Sigmoid colon (tissue), 7 donors: ENCODE results near the gene TOLLIP. TPM values are rescaled to one million over a fixed set of nuclear protein-coding genes. Genes with fewer than 3 reads are reported as not detected.
A peak's percentile ranks its signal among the peaks of the same experiment; 100 is the strongest.

ENCODE experiments used
- DNase-seq: peaks from one replicate; pipeline ENCODE4 v3.0.0-alpha.2; 2019
- H3K27ac ChIP-seq, 4 donors: fragments of 200-600 bp; sonication (generic); one replicate each; pipeline ENCODE4 v1.5.1; 2016 to 2019; ENCODE audit warnings: mild to moderate bottlenecking in 1 of 4
- H3K27me3 ChIP-seq, 3 donors: fragments of 200-600 bp; sonication (generic); one replicate each; pipeline ENCODE4 v1.5.1; 2019; ENCODE audit warnings: mild to moderate bottlenecking in 1 of 3
- H3K36me3 ChIP-seq, 4 donors: fragments of 200-600 bp; sonication (generic); one replicate each; pipeline ENCODE4 v1.5.1; 2016 to 2019
- H3K4me1 ChIP-seq, 4 donors: fragments of 200-600 bp; sonication (generic); one replicate each; pipeline ENCODE4 v1.5.1; 2017 to 2019
- H3K4me3 ChIP-seq, 4 donors: fragments of 200-600 bp; sonication (generic); one replicate each; pipeline ENCODE4 v1.5.1; 2017 to 2019; ENCODE audit warnings: mild to moderate bottlenecking in 2 of 4, moderate library complexity in 1 of 4
- H3K9me3 ChIP-seq, 4 donors: fragments of 200-600 bp in 3 of 4; sonication (generic) in 3 of 4; one replicate each; pipeline versions ENCODE4 v1.5.1 to v1.6.1; 2013 to 2019
- CTCF ChIP-seq, 4 experiments: fragments of 450-650 bp in 3 of 4; fragments of 200-600 bp in 1 of 4; IDR thresholded peaks; one replicate each; pipeline ENCODE4 v1.5.1; 2016 to 2019; ENCODE audit warnings: antibody characterized with exemption in 4 of 4, mild to moderate bottlenecking in 3 of 4, moderate library complexity in 2 of 4
- EP300 ChIP-seq, 4 donors: sonication (generic); formaldehyde crosslinking; IDR thresholded peaks; one replicate each; pipeline ENCODE4 v1.6.1; 2017; ENCODE audit warnings: antibody characterized with exemption in 4 of 4
- POLR2A ChIP-seq, 2 donors: fragments of 450-650 bp; IDR thresholded peaks; one replicate each; pipeline ENCODE4 v1.6.1; 2016; ENCODE audit warnings: antibody characterized with exemption in 2 of 2, mild to moderate bottlenecking in 2 of 2, moderate library complexity in 2 of 2
- POLR2AphosphoS5 ChIP-seq, 4 donors: sonication (generic); formaldehyde crosslinking; IDR thresholded peaks; one replicate each; pipeline ENCODE4 v1.6.1; 2017; ENCODE audit warnings: antibody characterized with exemption in 4 of 4
- WGBS, 2 donors: extraction: QIAGEN DNeasy Blood & Tissue Kit; methylation state at CpG; one replicate each; pipeline ENCODE4 v1.1.7; 2013; 5-methylcytosine and 5-hydroxymethylcytosine counted together
- intact Hi-C: fragments of 100-400 bp; cut with DNase I; formaldehyde crosslinking; loops from one replicate; pipeline ENCODE4 v1.15.1; 2023
- polyA plus RNA-seq, 3 donors: library from polyadenylated mRNA; stranded (reverse); fragments of 200-250 nt; gene quantifications; one replicate each; pipeline ENCODE4 v1.2.3, GENCODE V29; 2013
- total RNA-seq, 4 donors: library from RNA; depleted of rRNA; stranded (reverse); fragments of >200 nt; gene quantifications; one replicate each; pipeline ENCODE4 v1.1.0, GENCODE V29; 2016
- donor health status: healthy with polysubstance abuse.
- donor health status: Bipolar disorder and iron deficiency.
- donor health status: healthy.

Gene TOLLIP
- total and polyA plus RNA-seq, 7 donors: 25.0 to 41.2 (median 36.9) TPM

GRCh38 chr11:1278766-1279673 lies 30.4 kb downstream of the TOLLIP start:
- no peaks in the 10 kb centered on the region for H3K4me1 ChIP-seq
- no peaks in the 10 kb centered on the region for H3K9me3 ChIP-seq
- DNase-seq: no peak
- no peak overlapping the region for H3K27ac ChIP-seq
- intact Hi-C loops: no loop called here
- TF ChIP-seq POLR2AphosphoS5 (IDR thresholded peaks at IDR 0.05) (no peak), EP300 (IDR thresholded peaks at IDR 0.05) (no peak), CTCF (IDR thresholded peaks at IDR 0.05) (no peak), POLR2A (IDR thresholded peaks at IDR 0.05) (no peak)
- H3K27me3 ChIP-seq: no peaks in the 10 kb centered on the region
- no peak overlapping the region for H3K4me3 ChIP-seq
- 96 to 97% methylated on average over 40 of the region's 40 CpGs for WGBS, 2 donors
- peaks cover 12 to 80% (median 47%) of the 10 kb centered on the region in 4 donors for H3K36me3 ChIP-seq

GRCh38 chr11:1277936-1278512 lies 31.4 kb downstream of the TOLLIP start:
- DNase-seq: no peak
- Histone ChIP-seq H3K27ac (no peak overlapping the region), H3K36me3 (peaks cover 12 to 79% (median 42%) of the 10 kb centered on the region in 4 donors), H3K27me3 (no peaks in the 10 kb centered on the region), H3K9me3 (no peaks in the 10 kb centered on the region), H3K4me3 (no peak overlapping the region), H3K4me1 (no peaks in the 10 kb centered on the region)
- intact Hi-C loops: no loop called here
- WGBS, 2 donors: 93% methylated on average over 27 of the region's 27 CpGs
- TF ChIP-seq POLR2A (IDR thresholded peaks at IDR 0.05) (no peak), EP300 (IDR thresholded peaks at IDR 0.05) (no peak), CTCF (IDR thresholded peaks at IDR 0.05) (no peak), POLR2AphosphoS5 (IDR thresholded peaks at IDR 0.05) (no peak)

GRCh38 chr11:1276866-1277615 lies 32.4 kb downstream of the TOLLIP start:
- no peak for DNase-seq
- no peaks in the 10 kb centered on the region for H3K27me3 ChIP-seq
- peak overlapping the region in 2 of 4 donors; percentile 18 to 63 for H3K27ac ChIP-seq
- TF ChIP-seq POLR2A (IDR thresholded peaks at IDR 0.05): no peak
- intact Hi-C loops: no loop called here
- no peak overlapping the region for H3K4me3 ChIP-seq
- 92 to 93% methylated on average over 37 of the region's 37 CpGs for WGBS, 2 donors
- H3K9me3 ChIP-seq: no peaks in the 10 kb centered on the region
- no peaks in the 10 kb centered on the region for H3K4me1 ChIP-seq
- H3K36me3 ChIP-seq: peaks cover 12 to 81% (median 41%) of the 10 kb centered on the region in 4 donors

- intact Hi-C loops: no loop called here
- Histone ChIP-seq H3K9me3 (no peaks in the 10 kb centered on the region), H3K27ac (peak overlapping the region in 3 of 4 donors; percentile 18 to 63 (median 34)), H3K36me3 (peaks cover 12 to 73% (median 33%) of the 10 kb centered on the region in 4 donors), H3K4me1 (no peaks in the 10 kb centered on the region), H3K4me3 (no peak overlapping the region), H3K27me3 (no peaks in the 10 kb centered on the region)
- no peak for DNase-seq
- TF ChIP-seq CTCF (IDR thresholded peaks at IDR 0.05): no peak
- no peak for TF ChIP-seq POLR2A (IDR thresholded peaks at IDR 0.05)
- TF ChIP-seq POLR2AphosphoS5 (IDR thresholded peaks at IDR 0.05): no peak
- no peak for TF ChIP-seq EP300 (IDR thresholded peaks at IDR 0.05)
- WGBS, 2 donors: 90 to 94% methylated on average over 32 of the region's 32 CpGs
These were observed 33.2 kb downstream of the TOLLIP start for GRCh38 chr11:1276041-1276790.
